IMR-90 (cell line): ENCODE measurements around the gene ARHGEF3. TPM values are rescaled to one million over a fixed set of nuclear protein-coding genes. Genes with fewer than 3 reads are reported as not detected.

Source experiments
- ATAC-seq: fragments of 200-7000 bp; cut with Tn5 transposase; 2 replicates; pipeline ENCODE4 v1.9.1; 2020; ENCODE audit warnings: low read depth, mild to moderate bottlenecking, moderate library complexity
- BruUV-seq: library from RNA; stranded (reverse); fragments of 400-500 nt; replicated peaks from 2 replicates; lab custom pipeline; 2021; lab: Mats Ljungman, UMichigan
- CTCF ChIA-PET: fragments of 300-600 bp; formaldehyde crosslinking; extraction: SDS; loops from one replicate; lab custom pipeline; 2021; ENCODE audit warnings: antibody characterized with exemption; lab: Yijun Ruan, JAX
- POLR2A ChIA-PET: fragments of 300-600 bp; sonication (Branson Sonifier 250); formaldehyde crosslinking; loops from one replicate; lab custom pipeline; 2022; ENCODE audit warnings: antibody characterized with exemption; ENCODE audit not compliant: unreplicated experiment; lab: Charles Lee
- DNase-seq: peaks from one replicate; pipeline ENCODE4 v3.0.0; 2013
- H2AFZ ChIP-seq: replicated peaks from 2 replicates; pipeline ENCODE3; 2013; ENCODE audit warnings: low read length, mild to moderate bottlenecking; ENCODE audit not compliant: poor library complexity
- H2AK5ac ChIP-seq: 2 replicates; pipeline ENCODE4 v1.6.1; 2013; ENCODE audit warnings: low read depth, low read length, inconsistent platforms
- H2AK9ac ChIP-seq: replicated peaks from 2 replicates; pipeline ENCODE3; 2013; ENCODE audit warnings: mild to moderate bottlenecking, low read depth, low read length, moderate library complexity; ENCODE audit not compliant: poor library complexity
- H2BK120ac ChIP-seq: 2 replicates; pipeline ENCODE4 v1.6.1; 2013; ENCODE audit warnings: low read depth, low read length, inconsistent platforms
- H2BK15ac ChIP-seq: 3 replicates; pipeline ENCODE4 v1.6.1; 2013; ENCODE audit warnings: low read depth, low read length, inconsistent platforms
- H2BK20ac ChIP-seq: 2 replicates; pipeline ENCODE4 v1.6.1; 2013; ENCODE audit warnings: low read depth, mild to moderate bottlenecking, inconsistent platforms, low read length, moderate library complexity
- H2BK5ac ChIP-seq: 2 replicates; pipeline ENCODE4 v1.6.1; 2013; ENCODE audit warnings: mild to moderate bottlenecking, low read depth, low read length, inconsistent platforms; ENCODE audit not compliant: poor library complexity, severe bottlenecking
- H3K14ac ChIP-seq: replicated peaks from 2 replicates; pipeline ENCODE4 v1.6.1; 2013; ENCODE audit warnings: low read depth, low read length, inconsistent platforms
- H3K18ac ChIP-seq: 2 replicates; pipeline ENCODE4 v1.6.1; 2013; ENCODE audit warnings: low read depth, low read length, control low read depth
- H3K23ac ChIP-seq: 2 replicates; pipeline ENCODE4 v1.6.1; 2013; ENCODE audit warnings: low read depth, low read length, inconsistent platforms
- H3K27ac ChIP-seq: 2 replicates; pipeline ENCODE4 v1.5.1; 2013; ENCODE audit warnings: mild to moderate bottlenecking, control low read depth, low read length; ENCODE audit not compliant: insufficient read depth
- H3K27me3 ChIP-seq: 2 replicates; pipeline ENCODE4 v1.6.1; 2013; ENCODE audit warnings: low read length; ENCODE audit not compliant: control insufficient read depth, insufficient read depth
- H3K36me3 ChIP-seq: 2 replicates; pipeline ENCODE4 v1.6.1; 2013; ENCODE audit warnings: low read length, mixed read lengths; ENCODE audit not compliant: control insufficient read depth, insufficient read depth
- H3K4ac ChIP-seq: 2 replicates; pipeline ENCODE4 v1.6.1; 2013; ENCODE audit warnings: low read depth, low read length, inconsistent platforms
- H3K4me1 ChIP-seq: 2 replicates; pipeline ENCODE4 v1.6.1; 2013; ENCODE audit warnings: low read length, mixed read lengths; ENCODE audit not compliant: control insufficient read depth, insufficient read depth
- H3K4me2 ChIP-seq: 2 replicates; pipeline ENCODE4 v1.6.1; 2013; ENCODE audit warnings: low read depth, mild to moderate bottlenecking, control low read depth, low read length, moderate library complexity
- H3K4me3 ChIP-seq: 2 replicates; pipeline ENCODE4 v1.5.1; 2013; ENCODE audit warnings: low read depth, mild to moderate bottlenecking, control low read depth, low read length, moderate library complexity; ENCODE audit not compliant: insufficient read depth
- H3K56ac ChIP-seq: 2 replicates; pipeline ENCODE4 v1.6.1; 2013; ENCODE audit warnings: low read length, inconsistent platforms; ENCODE audit not compliant: insufficient read depth; ENCODE audit errors: extremely low read depth
- H3K79me1 ChIP-seq, 2 experiments: 2 replicates each; pipeline ENCODE4 v1.6.1; 2013; ENCODE audit warnings: low read length in 2 of 2, inconsistent platforms in 1 of 2, low read depth in 1 of 2
- H3K9ac ChIP-seq: 2 replicates; pipeline ENCODE4 v1.6.1; 2013; ENCODE audit warnings: low read depth, low read length, control low read depth
- H3K9me1 ChIP-seq: 2 replicates; pipeline ENCODE4 v1.6.1; 2013; ENCODE audit warnings: low read length, inconsistent platforms; ENCODE audit not compliant: insufficient read depth
- H3K9me3 ChIP-seq: 2 replicates; pipeline ENCODE4 v1.6.1; 2013; ENCODE audit warnings: low read length; ENCODE audit not compliant: control insufficient read depth, insufficient read depth
- H4K20me1 ChIP-seq: 2 replicates; pipeline ENCODE4 v1.6.1; 2013; ENCODE audit warnings: low read length, inconsistent platforms; ENCODE audit not compliant: insufficient read depth
- H4K5ac ChIP-seq: 2 replicates; pipeline ENCODE4 v1.6.1; 2013; ENCODE audit warnings: mild to moderate bottlenecking, low read depth, low read length, control low read depth
- H4K8ac ChIP-seq, 2 experiments: 2 replicates each; pipeline ENCODE4 v1.6.1; 2013; ENCODE audit warnings: low read depth in 2 of 2, low read length in 2 of 2, control low read depth in 1 of 2, inconsistent platforms in 1 of 2
- H4K91ac ChIP-seq: 2 replicates; pipeline ENCODE4 v1.6.1; 2013; ENCODE audit warnings: low read depth, low read length, inconsistent platforms; ENCODE audit not compliant: insufficient read depth
- CEBPB ChIP-seq: IDR thresholded peaks from 2 replicates; pipeline ENCODE4 v1.6.1; 2012; ENCODE audit warnings: low read depth, low read length, improper control_type of control experiment
- CTCF ChIP-seq: conservative IDR thresholded peaks from 2 replicates; pipeline ENCODE4 v1.5.1; 2012; ENCODE audit warnings: mild to moderate bottlenecking, low read depth, low read length, improper control_type of control experiment
- WGBS, 2 experiments: methylation state at CpG; one replicate each; pipeline versions ENCODE4 v1.1.5 to v1.1.7; 2013; ENCODE audit warnings: missing lambda C conversion rate in 2 of 2; ENCODE audit not compliant: insufficient read length in 1 of 2; ENCODE audit errors: extremely low coverage in 2 of 2; 5-methylcytosine and 5-hydroxymethylcytosine counted together
- dilution Hi-C: fragments of 300-500 bp; cut with HindIII; formaldehyde crosslinking; loops from one replicate; pipeline ENCODE4 v1.14.3; 2018; ENCODE audit warnings: low sequenced_read_pairs; ENCODE audit not compliant: unreplicated experiment
- in situ Hi-C: fragments of 300-500 bp; cut with MboI; formaldehyde crosslinking; loops from 3 replicates; pipeline ENCODE4 v1.14.3; 2019; ENCODE audit warnings: low sequenced_read_pairs, inconsistent platforms, mixed read lengths
- intact Hi-C: fragments of 100-400 bp; cut with micrococcal nuclease; formaldehyde crosslinking; loops from 2 replicates; pipeline ENCODE4 v1.10.0; 2022
- polyA plus RNA-seq, 3 experiments: library from polyadenylated mRNA; depleted of rRNA; stranded (reverse); fragments of >200 nt; gene quantifications; 2 replicates each; pipeline ENCODE4 v1.2.3, GENCODE V29; 2012; ENCODE audit warnings: low replicate concordance in 1 of 3
- total RNA-seq: library from RNA; depleted of rRNA; stranded (reverse); fragments of >200 nt; gene quantifications from 2 replicates; pipeline ENCODE4 v1.2.3, GENCODE V29; 2012

ARHGEF3 gene
- total and polyA plus RNA-seq, 2 of the 4 experiments (the other 2 are of a cell fraction), result 2.1 to 2.3 TPM

- H4K91ac ChIP-seq, result no peak overlapping the region; the same call in 1 of the 2 replicates
- dilution Hi-C loops, result no loop called here
- no peaks in the 10 kb centered on the region for H3K9me3 ChIP-seq
- H2BK15ac ChIP-seq, result no peak overlapping the region
- H2BK20ac ChIP-seq, result peak overlapping the region; percentile 8; the same call in 1 of the 2 replicates
- no peak overlapping the region for H2AK5ac ChIP-seq
- no peak overlapping the region for H3K4me3 ChIP-seq
- WGBS, 2 experiments, result no CpG with 5 or more reads among the region's 7 CpGs
- in situ Hi-C loops, result loop anchor here (5.0 to 10.0 kb wide), 2 partner anchors 90 to 192 kb away; no protein-coding TSS in a partner anchor
- no peak overlapping the region for H2BK5ac ChIP-seq
- H4K20me1 ChIP-seq, result no peaks in the 10 kb centered on the region
- H3K14ac ChIP-seq, result peak overlapping the region; percentile 13; the same call in 1 of the 2 replicates
- no peak overlapping the region for H3K23ac ChIP-seq
- H3K4ac ChIP-seq, result no peak overlapping the region
- H3K27me3 ChIP-seq, result no peaks in the 10 kb centered on the region
- ChIA-PET CTCF (interaction anchor here (1.0 kb wide), 1 partner anchor 9 kb away, joined by 4 read pairs; no protein-coding TSS in a partner anchor), POLR2A (no interaction called here)
- no peak overlapping the region for H3K9ac ChIP-seq
- DNase-seq (peak; percentile 44), ATAC-seq (peak; percentile 31; the same call in 1 of the 2 replicates)
- H2AK9ac ChIP-seq, result no peak overlapping the region
- 0 out of 4 replicates have a peak, but pooled peaks cover 2 to 3% of the 10 kb centered on the region in 2 experiments for H3K79me1 ChIP-seq
- BruUV-seq, result no TSS peak
- H3K4me1 ChIP-seq, result peaks cover 6% of the 10 kb centered on the region
- no peak for TF ChIP-seq CTCF
- 0 out of 2 replicates have a peak, but pooled peaks have one; percentile 8 for TF ChIP-seq CEBPB
- 0 out of 2 replicates have a peak, but pooled peaks cover 2% of the 10 kb centered on the region for H3K9me1 ChIP-seq
- no peak overlapping the region for H3K4me2 ChIP-seq
- H3K18ac ChIP-seq, result 0 out of 2 replicates have a peak overlapping the region, but pooled peaks have one; percentile 31
- H2BK120ac ChIP-seq, result peak overlapping the region; percentile 44
- peak overlapping the region; percentile 19; the same call in 1 of the 2 replicates for H4K5ac ChIP-seq
- H3K36me3 ChIP-seq, result no peaks in the 10 kb centered on the region
- peak overlapping the region in 1 of 2 experiments; percentile 44; a peak in 2 of 4 replicates for H4K8ac ChIP-seq
- intact Hi-C loops, result no loop called here
- H3K56ac ChIP-seq, result no peak overlapping the region
- H2AFZ ChIP-seq, result no peak overlapping the region
- no peak overlapping the region for H3K27ac ChIP-seq
These were observed 6.5 kb downstream of the ARHGEF3 start for GRCh38 chr3:56795097-56795828.
